Measurements from ENCODE around the gene SFTA2. TPM values are rescaled to one million over a fixed set of nuclear protein-coding genes. Genes with fewer than 3 reads are reported as not detected.
A peak's percentile ranks its signal among the peaks of the same experiment; 100 is the strongest.

The SFTA2 gene
- total RNA-seq, 1 donor from 2014 or later: 2.8 TPM

DNA sequence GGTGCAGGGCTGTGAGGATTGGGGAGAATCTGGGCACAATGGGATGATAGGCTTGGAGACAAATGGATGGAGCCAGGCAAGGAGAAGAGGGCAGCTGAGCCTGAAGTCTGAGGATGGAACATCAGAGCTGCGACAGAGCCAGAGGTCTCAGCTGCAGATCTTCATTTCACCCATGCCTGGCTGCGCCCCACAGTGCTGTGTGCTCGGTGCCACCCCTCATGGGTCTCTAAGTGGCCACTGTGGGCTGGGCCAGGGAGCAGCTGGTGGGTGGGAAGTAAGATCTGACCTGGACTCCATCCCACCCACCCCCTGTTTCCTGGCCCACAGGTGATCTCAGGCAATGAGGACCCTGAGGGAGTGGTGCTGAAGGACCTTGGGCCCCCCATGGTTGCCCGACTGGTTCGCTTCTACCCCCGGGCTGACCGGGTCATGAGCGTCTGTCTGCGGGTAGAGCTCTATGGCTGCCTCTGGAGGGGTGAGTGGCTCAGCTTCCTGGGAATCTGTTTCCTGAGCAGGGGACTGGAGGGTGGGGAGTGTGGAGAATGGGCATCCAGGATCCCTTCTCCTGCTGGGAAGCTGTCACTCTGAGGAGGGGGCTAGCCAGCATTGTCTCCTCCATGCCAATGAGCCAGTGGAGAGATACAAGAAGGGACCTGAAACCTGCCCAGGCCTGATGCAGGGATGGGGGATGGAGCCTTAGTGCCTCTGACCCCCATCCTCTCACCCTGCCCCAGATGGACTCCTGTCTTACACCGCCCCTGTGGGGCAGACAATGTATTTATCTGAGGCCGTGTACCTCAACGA lies 41.1 kb downstream of the SFTA2 start:
- H3K36me3 Mint-ChIP-seq (ENCODE audit: low read depth, unreplicated experiment): peaks cover 5% of the 10 kb centered on the region
- H3K9me3 Mint-ChIP-seq (ENCODE audit: unreplicated experiment): no peaks in the 10 kb centered on the region
- no peak for DNase-seq (ENCODE audit: low spot score)
- H3K4me1 Mint-ChIP-seq (ENCODE audit: unreplicated experiment): peaks cover 10% of the 10 kb centered on the region
- H3K27me3 Mint-ChIP-seq (ENCODE audit: unreplicated experiment): peaks cover 6% of the 10 kb centered on the region
- no peak overlapping the region for H3K27ac Mint-ChIP-seq (ENCODE audit: unreplicated experiment)
- TF ChIP-seq, protein P1, sequence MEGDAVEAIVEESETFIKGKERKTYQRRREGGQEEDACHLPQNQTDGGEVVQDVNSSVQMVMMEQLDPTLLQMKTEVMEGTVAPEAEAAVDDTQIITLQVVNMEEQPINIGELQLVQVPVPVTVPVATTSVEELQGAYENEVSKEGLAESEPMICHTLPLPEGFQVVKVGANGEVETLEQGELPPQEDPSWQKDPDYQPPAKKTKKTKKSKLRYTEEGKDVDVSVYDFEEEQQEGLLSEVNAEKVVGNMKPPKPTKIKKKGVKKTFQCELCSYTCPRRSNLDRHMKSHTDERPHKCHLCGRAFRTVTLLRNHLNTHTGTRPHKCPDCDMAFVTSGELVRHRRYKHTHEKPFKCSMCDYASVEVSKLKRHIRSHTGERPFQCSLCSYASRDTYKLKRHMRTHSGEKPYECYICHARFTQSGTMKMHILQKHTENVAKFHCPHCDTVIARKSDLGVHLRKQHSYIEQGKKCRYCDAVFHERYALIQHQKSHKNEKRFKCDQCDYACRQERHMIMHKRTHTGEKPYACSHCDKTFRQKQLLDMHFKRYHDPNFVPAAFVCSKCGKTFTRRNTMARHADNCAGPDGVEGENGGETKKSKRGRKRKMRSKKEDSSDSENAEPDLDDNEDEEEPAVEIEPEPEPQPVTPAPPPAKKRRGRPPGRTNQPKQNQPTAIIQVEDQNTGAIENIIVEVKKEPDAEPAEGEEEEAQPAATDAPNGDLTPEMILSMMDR (IDR thresholded peaks at IDR 0.05; ENCODE audit: unreplicated experiment): no peak
- no peak overlapping the region for H3K4me3 Mint-ChIP-seq (ENCODE audit: unreplicated experiment)

DNA sequence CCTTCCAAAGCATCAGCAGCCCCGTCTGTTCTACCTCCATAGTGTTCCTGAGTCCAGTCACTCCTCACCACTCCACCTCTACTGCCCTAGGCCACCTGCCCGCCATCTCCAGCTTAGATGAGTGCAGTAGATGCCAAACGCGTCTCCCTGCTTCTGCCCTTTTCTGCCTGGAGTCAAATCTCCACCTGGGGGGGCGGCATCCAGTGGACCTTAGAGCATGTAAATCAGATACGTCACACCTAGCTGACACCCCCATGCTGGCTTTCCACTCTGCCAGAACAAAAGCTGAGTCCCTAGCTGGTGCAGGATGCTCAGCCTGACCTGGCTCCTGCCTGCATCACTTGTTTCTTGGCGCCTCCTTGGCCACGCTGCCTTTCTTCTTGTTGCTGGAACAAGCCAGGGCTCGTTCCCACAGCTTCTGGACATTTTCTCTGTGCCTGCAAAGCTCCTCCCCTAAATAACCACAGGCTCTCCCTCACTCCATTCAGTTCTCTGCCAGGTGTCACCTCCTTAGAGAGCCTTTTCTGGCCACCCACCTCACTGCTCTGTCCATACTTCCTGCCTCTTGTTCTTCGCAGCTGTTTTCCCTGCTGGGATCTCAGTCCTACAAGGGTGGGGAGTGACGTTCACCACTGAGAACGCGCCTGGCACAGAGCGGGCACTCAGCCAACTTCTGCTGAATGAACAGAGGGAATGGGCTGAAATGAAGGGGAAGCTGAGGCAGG lies 41.9 kb downstream of the SFTA2 start:
- H3K36me3 Mint-ChIP-seq (ENCODE audit: low read depth, unreplicated experiment): peaks cover 5% of the 10 kb centered on the region
- DNase-seq (ENCODE audit: low spot score): no peak
- H3K27me3 Mint-ChIP-seq (ENCODE audit: unreplicated experiment): peaks cover 9% of the 10 kb centered on the region
- H3K27ac Mint-ChIP-seq (ENCODE audit: unreplicated experiment): peak overlapping the region; percentile 18
- H3K9me3 Mint-ChIP-seq (ENCODE audit: unreplicated experiment): no peaks in the 10 kb centered on the region
- TF ChIP-seq, protein P1 (IDR thresholded peaks at IDR 0.05; ENCODE audit: unreplicated experiment): no peak
- H3K4me1 Mint-ChIP-seq (ENCODE audit: unreplicated experiment): peaks cover 15% of the 10 kb centered on the region
- H3K4me3 Mint-ChIP-seq (ENCODE audit: unreplicated experiment): peak overlapping the region; percentile 47

DNA sequence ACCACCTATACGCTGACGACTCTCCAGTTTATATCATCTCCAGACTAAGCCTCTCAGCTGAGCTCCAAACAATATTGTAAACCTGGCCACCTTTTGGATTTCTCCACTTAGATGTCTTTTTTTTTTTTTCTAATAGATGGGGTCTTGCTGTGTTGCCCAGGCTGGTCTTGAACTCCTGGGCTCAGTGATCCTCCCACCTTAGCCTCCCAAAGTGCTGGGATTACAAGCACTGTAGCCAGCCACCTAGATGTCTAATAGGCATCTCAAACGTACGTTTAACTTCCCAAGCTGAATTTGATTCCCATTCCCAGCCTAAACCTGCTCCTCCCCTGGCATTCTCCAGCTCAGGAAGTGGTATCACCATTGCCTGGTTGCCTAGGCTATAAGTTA lies 42.5 kb downstream of the SFTA2 start:
- Mint-ChIP-seq H3K9me3 (ENCODE audit: unreplicated experiment) (no peaks in the 10 kb centered on the region), H3K4me3 (ENCODE audit: unreplicated experiment) (no peak overlapping the region), H3K4me1 (ENCODE audit: unreplicated experiment) (peaks cover 15% of the 10 kb centered on the region), H3K36me3 (ENCODE audit: low read depth, unreplicated experiment) (peaks cover 5% of the 10 kb centered on the region), H3K27ac (ENCODE audit: unreplicated experiment) (no peak overlapping the region), H3K27me3 (ENCODE audit: unreplicated experiment) (peaks cover 9% of the 10 kb centered on the region)
- DNase-seq (ENCODE audit: low spot score): no peak
- TF ChIP-seq, protein P1 (IDR thresholded peaks at IDR 0.05; ENCODE audit: unreplicated experiment): no peak

DNA sequence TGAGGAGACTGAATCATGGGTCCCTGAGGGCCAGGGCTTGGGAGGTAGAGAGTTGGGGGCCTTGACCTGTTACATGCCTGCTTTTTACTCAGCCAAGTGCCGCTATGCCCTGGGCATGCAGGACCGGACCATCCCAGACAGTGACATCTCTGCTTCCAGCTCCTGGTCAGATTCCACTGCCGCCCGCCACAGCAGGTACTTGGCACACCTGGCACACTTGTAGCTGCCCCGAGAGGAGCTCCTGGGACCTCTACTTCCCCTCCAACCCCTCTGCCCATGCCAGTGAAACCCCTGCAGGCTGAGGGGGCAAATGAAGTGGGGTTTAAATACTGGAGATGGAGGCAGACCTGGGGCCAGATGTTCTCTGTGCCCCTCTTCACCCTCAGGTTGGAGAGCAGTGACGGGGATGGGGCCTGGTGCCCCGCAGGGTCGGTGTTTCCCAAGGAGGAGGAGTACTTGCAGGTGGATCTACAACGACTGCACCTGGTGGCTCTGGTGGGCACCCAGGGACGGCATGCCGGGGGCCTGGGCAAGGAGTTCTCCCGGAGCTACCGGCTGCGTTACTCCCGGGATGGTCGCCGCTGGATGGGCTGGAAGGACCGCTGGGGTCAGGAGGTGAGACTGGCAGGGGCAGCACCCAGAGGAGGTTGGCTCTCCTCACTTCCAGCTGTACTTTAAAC lies 43.0 kb downstream of the SFTA2 start:
- TF ChIP-seq, protein P1 (IDR thresholded peaks at IDR 0.05; ENCODE audit: unreplicated experiment): no peak
- H3K9me3 Mint-ChIP-seq (ENCODE audit: unreplicated experiment): no peaks in the 10 kb centered on the region
- H3K27me3 Mint-ChIP-seq (ENCODE audit: unreplicated experiment): peaks cover 9% of the 10 kb centered on the region
- H3K4me1 Mint-ChIP-seq (ENCODE audit: unreplicated experiment): peaks cover 15% of the 10 kb centered on the region
- H3K4me3 Mint-ChIP-seq (ENCODE audit: unreplicated experiment): no peak overlapping the region
- H3K36me3 Mint-ChIP-seq (ENCODE audit: low read depth, unreplicated experiment): peaks cover 5% of the 10 kb centered on the region
- H3K27ac Mint-ChIP-seq (ENCODE audit: unreplicated experiment): no peak overlapping the region
- no peak for DNase-seq (ENCODE audit: low spot score)
